Sigmoid colon (tissue), 4 donors: ENCODE data around the gene PPP1R3F.

ENCODE experiments used
- CTCF ChIP-seq, 4 experiments: fragments of 450-650 bp in 3 of 4; fragments of 200-600 bp in 1 of 4; IDR thresholded peaks; one replicate each; pipeline ENCODE4 v1.5.1; 2016 to 2019; ENCODE audit warnings: antibody characterized with exemption in 4 of 4, mild to moderate bottlenecking in 3 of 4, moderate library complexity in 2 of 4
- EP300 ChIP-seq, 4 donors: sonication (generic); formaldehyde crosslinking; IDR thresholded peaks; one replicate each; pipeline ENCODE4 v1.6.1; 2017; ENCODE audit warnings: antibody characterized with exemption in 4 of 4
- POLR2A ChIP-seq, 2 donors: fragments of 450-650 bp; IDR thresholded peaks; one replicate each; pipeline ENCODE4 v1.6.1; 2016; ENCODE audit warnings: antibody characterized with exemption in 2 of 2, mild to moderate bottlenecking in 2 of 2, moderate library complexity in 2 of 2

- TF ChIP-seq POLR2A (IDR thresholded peaks at IDR 0.05) (no peak), CTCF (IDR thresholded peaks at IDR 0.05) (no peak), EP300 (IDR thresholded peaks at IDR 0.05) (no peak)
Measured at GRCh38 chrX:49310371-49310770, 40.8 kb downstream of the PPP1R3F start.
